ENCODE data around the gene MCTP1.

The MCTP1 gene

DNA sequence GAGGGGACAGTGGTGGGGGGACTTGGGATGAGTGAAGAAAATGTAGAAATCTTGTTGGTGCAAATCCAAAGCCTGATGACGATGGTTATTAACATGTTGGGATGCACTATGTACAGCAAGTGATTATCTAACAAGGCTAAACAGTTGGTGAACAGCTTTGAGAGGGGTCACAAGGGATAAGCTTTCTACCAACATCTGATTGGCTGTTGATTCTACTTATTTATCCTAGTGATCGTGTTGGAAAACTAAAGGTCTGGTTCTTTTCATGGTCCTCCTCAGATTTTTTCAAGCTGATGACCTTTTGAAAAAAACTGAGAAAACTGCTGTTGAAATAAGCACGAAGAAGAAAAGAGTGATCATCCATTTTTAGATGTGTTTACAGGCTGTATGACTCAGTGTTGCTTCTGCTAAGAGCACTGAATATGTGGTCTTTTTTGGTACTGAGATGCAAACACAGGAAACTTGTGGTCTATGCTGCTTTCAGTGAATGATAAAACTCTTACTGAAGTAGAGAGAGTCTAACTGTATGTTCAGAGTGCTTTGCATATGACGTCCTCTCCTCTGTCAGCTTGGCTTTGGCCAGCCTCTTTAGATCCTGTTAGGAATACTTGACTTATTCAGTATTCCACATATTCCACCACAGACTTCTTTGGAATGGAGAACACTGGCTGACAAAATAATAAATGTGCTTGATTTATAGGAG is 491.6 kb downstream of the MCTP1 start:
- no peak for DNase-seq

DNA sequence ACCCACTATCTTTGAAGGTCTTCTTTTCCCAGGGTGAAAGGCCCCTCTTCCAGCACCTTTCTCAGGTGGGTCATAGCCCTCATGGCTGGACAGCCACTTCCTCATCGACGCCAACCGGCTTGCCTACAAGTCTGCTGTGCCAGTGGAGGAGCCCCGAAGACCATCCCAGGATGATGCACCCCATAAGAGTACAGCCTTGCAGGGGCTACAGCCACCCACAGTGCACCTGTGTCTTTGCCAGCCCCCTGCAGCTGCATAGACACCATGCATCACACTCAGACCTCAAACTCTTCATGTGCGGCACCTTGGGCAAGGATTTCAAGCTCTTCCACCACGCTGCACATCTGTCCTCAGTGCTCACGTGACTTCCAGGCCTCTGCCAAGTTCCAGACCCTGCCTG is 493.1 kb downstream of the MCTP1 start:
- DNase-seq, result no peak

DNA sequence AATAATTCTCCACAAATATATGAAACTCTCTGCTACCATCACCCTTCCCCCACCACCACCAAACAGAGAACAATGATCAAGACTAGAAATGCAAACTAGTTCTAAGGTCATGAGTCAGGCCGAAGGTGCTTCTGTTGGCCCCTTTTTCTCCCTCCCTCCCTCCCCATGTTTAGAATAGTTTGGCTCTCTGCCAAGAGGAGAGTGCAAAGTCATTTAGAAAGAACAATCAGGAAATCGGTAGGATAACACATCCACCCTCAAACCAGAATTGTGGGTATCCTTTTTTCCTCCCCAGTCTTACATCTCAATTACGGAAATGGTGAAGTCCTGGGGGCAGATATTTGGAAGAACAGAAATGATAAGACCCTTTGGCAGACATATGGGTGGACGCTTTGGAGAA is 496.4 kb downstream of the MCTP1 start:
- DNase-seq, result no peak

- no peak for DNase-seq
These were observed 500.1 kb downstream of the MCTP1 start for GRCh38 chr5:94784536-94785505.

GRCh38 chr5:94782383-94782782 is 502.5 kb downstream of the MCTP1 start:
- no peak for DNase-seq

DNA sequence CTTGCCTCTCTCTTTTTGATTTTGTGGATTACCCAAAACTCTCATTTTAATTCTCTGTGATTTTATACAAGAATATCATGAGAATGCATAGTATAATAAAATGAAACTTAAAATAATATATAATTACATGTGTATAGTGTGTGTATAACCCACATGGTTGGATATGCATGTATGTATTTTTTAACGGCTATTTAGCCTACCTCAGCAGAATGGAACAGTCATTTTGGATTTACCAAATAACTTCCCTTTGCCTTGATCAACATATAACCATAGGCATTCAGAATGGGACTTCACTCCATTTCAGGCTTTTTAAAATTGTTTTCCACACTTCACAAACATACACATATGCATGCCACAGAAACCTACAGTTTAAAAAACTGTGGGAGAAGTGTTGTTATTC is 505.2 kb downstream of the MCTP1 start:
- no peak for DNase-seq

DNA sequence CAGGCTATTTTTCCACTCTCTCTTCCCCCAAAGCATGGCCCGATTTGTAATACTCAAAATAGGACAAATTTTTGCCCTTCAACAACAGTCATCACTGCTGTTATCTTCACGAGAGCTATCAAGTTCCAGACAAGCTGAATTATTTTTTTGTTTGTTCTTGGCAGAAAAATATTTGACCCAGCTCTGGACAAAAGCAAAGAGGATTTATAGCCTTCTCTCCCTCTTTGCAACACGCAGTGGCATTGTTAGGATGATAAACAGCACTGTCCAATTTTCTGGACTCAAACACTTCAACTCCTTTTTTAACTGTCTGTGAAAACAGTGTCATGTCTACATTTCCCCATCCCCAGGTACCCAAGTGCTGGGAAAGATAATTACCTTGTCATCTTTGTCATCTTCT is 506.2 kb downstream of the MCTP1 start:
- DNase-seq, result no peak

- no peak for DNase-seq
These were observed 506.6 kb downstream of the MCTP1 start for GRCh38 chr5:94778299-94778698.

- DNase-seq, result no peak
These were observed 507.6 kb downstream of the MCTP1 start for GRCh38 chr5:94777056-94777880.

- no peak for DNase-seq
These were observed 508.7 kb downstream of the MCTP1 start for GRCh38 chr5:94776167-94776566.

- DNase-seq, result no peak
These were observed 509.8 kb downstream of the MCTP1 start for GRCh38 chr5:94775088-94775487.

- no peak for DNase-seq
These were observed 513.2 kb downstream of the MCTP1 start for GRCh38 chr5:94771742-94772141.

DNA sequence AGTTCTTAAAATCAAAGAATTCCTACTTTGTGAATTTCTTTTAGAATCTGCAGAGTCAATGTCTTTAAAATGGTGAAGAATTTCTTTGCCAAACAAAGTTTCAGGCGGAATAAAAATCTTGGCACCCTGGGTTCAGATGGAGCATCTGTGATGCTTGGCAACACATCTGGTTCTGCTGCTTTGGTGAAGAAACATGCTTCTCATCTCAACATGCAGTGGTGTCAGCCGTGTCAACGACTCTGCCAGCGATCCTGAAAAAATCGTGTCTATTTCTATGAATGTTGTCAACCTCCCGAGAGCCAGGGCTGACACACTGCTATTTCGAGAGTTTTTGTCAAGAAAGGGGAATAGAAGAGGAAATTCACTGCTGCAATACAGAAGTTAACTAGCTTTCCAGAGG is 514.9 kb downstream of the MCTP1 start:
- DNase-seq, result no peak

GRCh38 chr5:94761786-94762185 is 523.1 kb downstream of the MCTP1 start:
- no peak for DNase-seq

- no peak for DNase-seq
These were observed 523.8 kb downstream of the MCTP1 start for GRCh38 chr5:94761055-94761454.

DNA sequence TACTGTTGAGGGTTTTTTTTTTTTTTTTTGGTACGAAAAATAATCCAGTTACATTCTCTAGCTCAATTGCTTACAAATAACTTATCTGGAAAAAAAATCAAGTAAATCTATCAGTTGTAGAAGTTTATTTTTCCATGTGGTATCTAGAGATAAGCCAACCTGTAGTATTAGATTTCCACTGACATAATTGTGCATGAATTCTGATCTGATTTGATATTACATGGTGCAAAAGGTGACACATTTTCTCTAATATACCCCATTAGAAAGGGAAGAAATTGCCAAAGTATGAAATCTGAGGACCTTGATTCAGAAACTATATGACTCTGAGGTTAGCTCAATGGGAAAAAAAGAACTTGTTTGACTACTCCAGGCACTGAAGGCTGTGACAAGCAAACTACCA is 524.9 kb downstream of the MCTP1 start:
- DNase-seq, result no peak

DNA sequence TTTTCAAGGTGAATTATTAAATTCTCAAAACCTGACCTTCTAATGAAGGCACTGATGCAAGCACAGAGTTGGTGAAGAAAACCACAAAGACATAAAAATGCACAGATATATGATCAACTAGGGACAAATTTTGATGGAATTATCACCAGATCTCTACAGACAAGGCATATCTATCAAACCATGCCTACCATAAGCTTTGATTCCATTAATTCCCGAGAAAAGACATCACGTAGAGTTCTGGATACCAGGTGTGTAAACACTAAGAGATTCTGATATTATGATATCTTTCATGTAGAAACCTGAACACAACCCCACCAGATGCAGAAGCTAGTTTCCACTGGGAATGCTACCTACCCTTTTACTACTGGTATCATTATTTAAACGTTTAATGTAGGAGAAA is 525.9 kb downstream of the MCTP1 start:
- DNase-seq, result no peak

GRCh38 chr5:94754824-94755223 is 530.1 kb downstream of the MCTP1 start:
- DNase-seq, result no peak

DNA sequence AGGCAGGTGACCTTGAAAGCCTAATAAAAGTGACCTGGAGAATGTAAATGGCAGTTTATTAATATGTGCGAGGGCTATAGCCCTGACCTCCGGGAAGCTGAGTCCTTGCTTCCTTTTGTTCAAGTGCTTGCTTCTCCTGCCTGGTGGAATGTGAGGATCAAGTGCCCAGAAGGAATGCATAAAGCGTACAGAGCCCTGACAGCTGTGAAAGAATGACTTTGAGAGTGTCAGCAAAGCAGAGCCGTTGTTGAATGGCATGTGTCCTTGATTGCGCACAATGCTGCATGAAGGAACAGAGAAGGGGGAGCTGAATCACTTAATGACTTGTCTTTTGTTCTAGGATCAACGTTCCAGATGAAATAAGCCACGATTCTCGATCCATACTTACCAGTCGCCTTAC is 533.4 kb downstream of the MCTP1 start:
- no peak for DNase-seq

DNA sequence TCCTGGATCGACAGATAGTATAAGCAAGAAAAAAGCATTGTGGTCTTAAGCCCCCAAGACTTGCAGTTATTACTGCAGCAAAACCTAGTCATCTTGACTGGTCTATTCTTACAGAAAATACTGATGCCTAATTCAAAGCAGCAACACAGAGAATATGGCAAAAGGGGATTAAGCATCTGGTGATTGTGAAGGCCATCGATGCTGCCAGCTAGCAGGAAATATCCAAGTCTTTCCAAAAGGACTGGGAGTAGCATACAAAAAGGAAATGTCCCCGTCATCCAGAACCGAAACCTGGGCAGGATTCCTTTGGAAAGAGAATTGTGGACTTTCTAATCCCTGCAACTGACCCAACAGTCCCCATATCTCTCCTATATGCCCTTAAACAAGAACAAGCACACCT is 534.2 kb downstream of the MCTP1 start:
- no peak for DNase-seq

- DNase-seq, result no peak
These were observed 535.9 kb downstream of the MCTP1 start for GRCh38 chr5:94749042-94749441.

DNA sequence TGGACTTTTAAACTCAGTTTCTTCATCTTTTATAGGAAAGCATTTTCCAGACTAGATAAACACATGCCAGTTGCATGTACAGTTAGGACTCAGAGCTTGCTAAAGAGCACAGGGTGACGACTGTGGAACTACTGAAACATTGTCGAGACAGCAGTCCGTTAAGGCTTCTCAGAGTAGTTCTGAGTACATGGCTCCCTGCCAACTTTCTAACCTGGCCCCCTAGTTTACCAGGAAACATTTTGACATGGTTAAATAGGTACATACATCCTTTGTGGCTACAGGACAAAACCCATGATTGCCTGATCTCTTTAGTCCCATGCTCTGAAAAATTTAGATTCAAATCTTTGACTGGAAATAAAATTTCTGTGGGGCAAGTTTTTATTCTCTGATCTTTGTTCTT is 536.7 kb downstream of the MCTP1 start:
- no peak for DNase-seq

DNA sequence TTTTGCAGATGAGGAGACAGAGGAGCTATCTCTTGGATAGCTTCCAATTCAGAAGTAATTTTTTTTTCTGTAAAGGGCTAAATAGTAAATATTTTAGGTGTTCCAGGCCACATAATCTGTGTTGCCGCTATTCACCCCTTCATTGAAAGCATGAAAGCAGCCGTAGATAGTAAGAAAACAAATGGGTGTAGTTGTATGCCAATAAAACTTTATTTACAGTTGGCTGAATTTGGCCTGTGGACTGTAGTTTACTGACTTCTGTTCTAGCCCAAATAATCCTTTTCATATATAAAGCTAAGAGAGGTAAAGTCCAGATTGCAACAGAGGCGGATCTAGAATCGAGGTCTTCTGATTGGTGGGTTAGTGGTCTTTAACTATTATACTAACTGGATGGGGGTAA is 537.5 kb downstream of the MCTP1 start:
- no peak for DNase-seq

Measured in cortex of kidney (tissue), 1 donor.